K562 (cell line): ENCODE measurements around the gene OR10P1. TPM values are rescaled to one million over a fixed set of nuclear protein-coding genes. Genes with fewer than 3 reads are reported as not detected.

ENCODE experiments used
- ATAC-seq: fragments of 200-7000 bp; cut with Tn5 transposase; 3 replicates; pipeline ENCODE4 v1.9.1; 2020; ENCODE audit warnings: moderate library complexity
- BruUV-seq: library from RNA; stranded (reverse); fragments of 400-500 nt; replicated peaks from 2 replicates; lab custom pipeline; 2021; lab: Mats Ljungman, UMichigan
- CTCF ChIA-PET: fragments of 300-600 bp; formaldehyde crosslinking; extraction: SDS; loops from one replicate; lab custom pipeline; 2021; ENCODE audit warnings: low intra/inter-chr PET ratio; lab: Yijun Ruan, JAX
- POLR2A ChIA-PET: fragments of 300-600, 350-650 bp; sonication (Branson Sonifier 250); formaldehyde crosslinking; extraction: SDS; loops from one replicate; lab custom pipeline; 2021; ENCODE audit warnings: antibody characterized with exemption, inconsistent platforms; lab: Yijun Ruan, JAX
- DNase-seq, 4 experiments: peaks; one replicate each; pipeline versions ENCODE4 v3.0.0 to v3.0.0-alpha.2; 2011 to 2018; ENCODE audit warnings: low spot score in 3 of 4, mixed read lengths in 3 of 4; ENCODE audit errors: extremely low read depth in 1 of 4
- FAIRE-seq: peaks from 2 replicates; lab custom pipeline; 2011; peaks lifted over from hg19 to GRCh38; lab: Jason Lieb, UNC
- H2AFZ ChIP-seq: 2 replicates; pipeline ENCODE4 v1.6.0; 2011; ENCODE audit warnings: low read depth, low read length, control low read depth, inconsistent platforms
- H3K27ac ChIP-seq: fragments of 200-600 bp; 3 replicates; pipeline ENCODE4 v1.8.0; 2011; ENCODE audit warnings: low read depth, mild to moderate bottlenecking, control low read depth, inconsistent platforms, low read length, moderate library complexity, mixed read lengths; ENCODE audit errors: extremely low read depth
- H3K27me3 ChIP-seq, 2 experiments: fragments of 300-600 bp in 1 of 2; 2 replicates in 1 of 2; 3 replicates in 1 of 2; pipeline versions ENCODE4 v1.6.0 to v1.8.0; 2011; ENCODE audit warnings: inconsistent platforms in 2 of 2, low read length in 2 of 2, mild to moderate bottlenecking in 1 of 2, mixed read lengths in 1 of 2, moderate library complexity in 1 of 2; ENCODE audit not compliant: control insufficient read depth in 2 of 2, insufficient read depth in 2 of 2
- H3K36me3 ChIP-seq: fragments of 300-600 bp; 3 replicates; pipeline ENCODE4 v1.8.0; 2011; ENCODE audit warnings: mild to moderate bottlenecking, low read length, inconsistent platforms; ENCODE audit not compliant: control insufficient read depth, insufficient read depth
- H3K4me1 ChIP-seq, 2 experiments: fragments of 200-600 bp in 1 of 2; replicated peaks in 1 of 2; 2 replicates in 1 of 2; 3 replicates in 1 of 2; pipeline versions ENCODE4 v1.5.1 to v1.8.0; 2011; ENCODE audit warnings: inconsistent platforms in 2 of 2, low read length in 2 of 2, mild to moderate bottlenecking in 1 of 2, mixed read lengths in 1 of 2, moderate library complexity in 1 of 2; ENCODE audit not compliant: control insufficient read depth in 2 of 2, insufficient read depth in 2 of 2
- H3K4me2 ChIP-seq: 2 replicates; pipeline ENCODE4 v1.6.1; 2011; ENCODE audit warnings: low read length, control low read depth, inconsistent platforms, mixed read lengths; ENCODE audit not compliant: insufficient read depth
- H3K4me3 ChIP-seq: fragments of 200-600 bp; sonication (generic), shearing (Covaris generic); 2 replicates; pipeline ENCODE4 v1.5.1; 2016; ENCODE audit warnings: control low read depth, inconsistent platforms
- H3K79me2 ChIP-seq: fragments of 200-600 bp; 3 replicates; pipeline ENCODE4 v1.8.0; 2011; ENCODE audit warnings: low read length, inconsistent platforms; ENCODE audit not compliant: control insufficient read depth, insufficient read depth
- H3K9ac ChIP-seq, 2 experiments: 2 replicates each; pipeline versions ENCODE4 v1.6.0 to v1.6.1; 2011; ENCODE audit warnings: low read depth in 2 of 2, low read length in 2 of 2, control low read depth in 1 of 2, inconsistent platforms in 1 of 2, mild to moderate bottlenecking in 1 of 2, mixed read lengths in 1 of 2; ENCODE audit not compliant: insufficient read depth in 1 of 2
- H3K9me1 ChIP-seq: one replicate; pipeline ENCODE4 v1.6.0; 2011; ENCODE audit warnings: inconsistent platforms, mild to moderate bottlenecking, low read length, moderate library complexity; ENCODE audit not compliant: control insufficient read depth, insufficient read depth
- H3K9me3 ChIP-seq: replicated peaks from 2 replicates; pipeline ENCODE4 v1.5.1; 2011; ENCODE audit warnings: low read depth, low read length, inconsistent platforms; ENCODE audit not compliant: control insufficient read depth, insufficient read depth
- H4K20me1 ChIP-seq: replicated peaks from 2 replicates; pipeline ENCODE4 v1.6.1; 2011; ENCODE audit warnings: low read length, inconsistent platforms, mixed read lengths; ENCODE audit not compliant: control insufficient read depth, insufficient read depth
- CREB1 ChIP-seq, 2 experiments: sonication (generic) in 1 of 2; formaldehyde crosslinking in 1 of 2; IDR thresholded peaks; 2 replicates each; pipeline versions ENCODE4 v1.6.1 to v1.8.0; 2012 to 2022; ENCODE audit warnings: inconsistent platforms in 1 of 2, mild to moderate bottlenecking in 1 of 2, missing genetic modification reagents in 1 of 2, moderate library complexity in 1 of 2
- E2F6 ChIP-seq, 2 experiments: IDR thresholded peaks; 2 replicates each; pipeline ENCODE4 v1.6.1; 2011; ENCODE audit warnings: borderline replicate concordance in 1 of 2, control low read depth in 1 of 2, low read depth in 1 of 2, low read length in 1 of 2, mild to moderate bottlenecking in 1 of 2, mixed read lengths in 1 of 2, moderate library complexity in 1 of 2; ENCODE audit not compliant: insufficient read depth in 1 of 2, insufficient read length in 1 of 2, poor library complexity in 1 of 2, severe bottlenecking in 1 of 2; ENCODE audit errors: extremely low read depth in 1 of 2
- GATA2 ChIP-seq: sonication (generic); formaldehyde crosslinking; IDR thresholded peaks from 2 replicates; pipeline ENCODE4 v1.4.0; 2020; ENCODE audit warnings: mild to moderate bottlenecking, missing genetic modification reagents
- POU5F1 ChIP-seq: fragments of 150-350 bp; IDR thresholded peaks from 2 replicates; pipeline ENCODE4 v1.6.1; 2014; ENCODE audit warnings: borderline replicate concordance, low read length, low read depth, mild to moderate bottlenecking; ENCODE audit not compliant: partially characterized antibody
- RREB1 ChIP-seq: fragments of 250-450 bp; sonication (Bioruptor Pico); IDR thresholded peaks from 2 replicates; pipeline ENCODE4 v1.4.0; 2020
- SLC30A9 ChIP-seq: fragments of 250-450 bp; sonication (Bioruptor Pico); IDR thresholded peaks from 2 replicates; pipeline ENCODE4 v1.8.0; 2022; ENCODE audit warnings: mild to moderate bottlenecking, moderate library complexity
- SMARCC2 ChIP-seq: fragments of 450-650 bp; IDR thresholded peaks from 2 replicates; pipeline ENCODE4 v1.6.1; 2017; ENCODE audit warnings: antibody characterized with exemption, moderate library complexity, mild to moderate bottlenecking, low read depth
- TAF15 ChIP-seq: fragments of 200-400 bp; formaldehyde crosslinking; IDR thresholded peaks from 2 replicates; pipeline ENCODE4 v1.6.1; 2017; ENCODE audit warnings: mild to moderate bottlenecking, low read depth, low read length, moderate library complexity
- TARDBP ChIP-seq: fragments of 450-650 bp; IDR thresholded peaks from 2 replicates; pipeline ENCODE4 v1.6.1; 2016
- ZNF140 ChIP-seq: fragments of 250-450 bp; sonication (Bioruptor Pico); IDR thresholded peaks from 2 replicates; pipeline ENCODE4 v1.8.0; 2021; ENCODE audit warnings: moderate library complexity, mild to moderate bottlenecking, inconsistent platforms
- ZNF655 ChIP-seq: fragments of 250-450 bp; sonication (Bioruptor Pico); IDR thresholded peaks from 2 replicates; pipeline ENCODE4 v1.5.0; 2021
- WGBS: fragments of 100-300 bp; shearing (Covaris generic); methylation state at CpG from one replicate; pipeline ENCODE4 v1.1.6; 2016; ENCODE audit warnings: low coverage, mixed read lengths; ENCODE audit not compliant: insufficient coverage; ENCODE audit errors: missing lambda C conversion rate; 5-methylcytosine and 5-hydroxymethylcytosine counted together
- in situ Hi-C: fragments of 300-500 bp; cut with MboI; formaldehyde crosslinking; loops from 4 replicates; pipeline ENCODE4 v1.15.0; 2018; ENCODE audit warnings: inconsistent platforms, mixed read lengths
- intact Hi-C: fragments of 100-400 bp; cut with micrococcal nuclease; formaldehyde crosslinking; loops from 2 replicates; pipeline ENCODE4 v1.14.2; 2022
- polyA plus RNA-seq, 8 experiments: library from polyadenylated mRNA; depleted of rRNA in 4 of 8; stranded (reverse) in 5 of 8; unstranded in 3 of 8; fragments of >200 nt; fragmentation: Nextera tagmentation in 2 of 8; fragmentation: Illumina TruSeq in 1 of 8; extraction: Ambion mirVana in 2 of 8; extraction: Trizol in 1 of 8; gene quantifications; 2 replicates each; pipeline versions ENCODE4 v1.2.1 to v1.2.3, GENCODE V29; 2011 to 2014; ENCODE audit warnings: inconsistent platforms in 1 of 8, missing spikeins in 1 of 8
- total RNA-seq, 7 experiments: library from RNA; depleted of rRNA in 6 of 7; stranded (reverse); fragments of >200 nt in 6 of 7; fragmentation: Illumina TruSeq in 2 of 7; extraction: Trizol in 2 of 7; gene quantifications; 2 replicates each; pipeline versions ENCODE4 v1.2.1 to v1.2.3, GENCODE V29; 2011 to 2021; ENCODE audit warnings: low replicate concordance in 1 of 7

Gene OR10P1
- total and polyA plus RNA-seq, 9 of the 15 experiments (the other 6 are each of a cell fraction or from before 2014, with no cell fraction given) = not detected

- H3K9ac ChIP-seq = no peak overlapping the region
- H3K4me1 ChIP-seq = no peaks in the 10 kb centered on the region
- no peaks in the 10 kb centered on the region for H3K9me1 ChIP-seq
- H3K36me3 ChIP-seq = no peaks in the 10 kb centered on the region
- no peak overlapping the region for H2AFZ ChIP-seq
- ChIA-PET CTCF (interaction anchor here (0.7 kb wide), 1 partner anchor 448 kb away, joined by 3 read pairs; no protein-coding TSS in a partner anchor), POLR2A (no interaction called here)
- no peak overlapping the region for H3K4me2 ChIP-seq
- H3K27me3 ChIP-seq = 0 out of 5 replicates have a peak, but pooled peaks cover 0 to 8% of the 10 kb centered on the region in 2 experiments
- no peaks in the 10 kb centered on the region for H3K79me2 ChIP-seq
- no peak for TF ChIP-seq TAF15
- TF ChIP-seq GATA2 (CRISPR knock-in tag) = no peak
- TF ChIP-seq CREB1 (IDR thresholded peaks at IDR 0.05) = no peak
- no peak for TF ChIP-seq CREB1 (CRISPR knock-in tag; IDR thresholded peaks at IDR 0.05)
- no peak for TF ChIP-seq TARDBP
- TF ChIP-seq ZNF655 (CRISPR knock-in tag) = no peak
- no peak for TF ChIP-seq E2F6 (IDR thresholded peaks at IDR 0.05; ENCODE audit: borderline replicate concordance in 1 of 2, extremely low read depth in 1 of 2, insufficient read depth in 1 of 2, insufficient read length in 1 of 2, low read depth in 1 of 2, low read length in 1 of 2, poor library complexity in 1 of 2, severe bottlenecking in 1 of 2)
- no peak for TF ChIP-seq RREB1 (CRISPR knock-in tag)
- no peak for TF ChIP-seq ZNF140 (CRISPR knock-in tag)
- no peak for TF ChIP-seq SMARCC2
- no peak for TF ChIP-seq POU5F1
- TF ChIP-seq SLC30A9 = no peak
- intact Hi-C loops (no loop called here), in situ Hi-C loops (no loop called here)
- DNase-seq = no peak
- no peak for ATAC-seq
- H4K20me1 ChIP-seq = no peaks in the 10 kb centered on the region; the same call in 1 of the 2 replicates
- H3K4me3 ChIP-seq = no peak overlapping the region
- no peaks in the 10 kb centered on the region for H3K9me3 ChIP-seq
- no peak overlapping the region for H3K27ac ChIP-seq
- no peak for FAIRE-seq
- no TSS peak for BruUV-seq
- WGBS = 0% methylated on average over 4 of the region's 4 CpGs
Measured at GRCh38 chr12:55626154-55626553, 10.5 kb upstream of the OR10P1 start.
